AG04450 (cell line): Measurements from ENCODE around the gene CEACAM19. TPM values are rescaled to one million over a fixed set of nuclear protein-coding genes. Genes with fewer than 3 reads are reported as not detected.

Experiments
- CTCF ChIA-PET: fragments of 300-600, 350-600 bp; formaldehyde crosslinking; extraction: SDS; loops from one replicate; lab custom pipeline; 2022; ENCODE audit warnings: antibody characterized with exemption, inconsistent platforms; lab: Charles Lee
- POLR2A ChIA-PET: fragments of 350-600 bp; formaldehyde crosslinking; extraction: SDS; loops from one replicate; lab custom pipeline; 2021; ENCODE audit warnings: antibody characterized with exemption, inconsistent platforms; lab: Yijun Ruan, JAX
- DNase-seq: peaks from one replicate; pipeline ENCODE4 v3.0.0-alpha.2; 2011; ENCODE audit warnings: low read depth, low spot score
- H3K27ac ChIP-seq: one replicate; pipeline ENCODE4 v1.5.1; 2012; ENCODE audit warnings: low read depth, low read length, control low read depth
- H3K27me3 ChIP-seq: one replicate; pipeline ENCODE4 v1.6.0; 2012; ENCODE audit warnings: low read length; ENCODE audit not compliant: control insufficient read depth, insufficient read depth
- H3K4me3 ChIP-seq: 2 replicates; pipeline ENCODE4 v1.5.1; 2011; ENCODE audit warnings: mild to moderate bottlenecking, low read depth, low read length, control low read depth
- H3K9me3 ChIP-seq: 2 replicates; pipeline ENCODE4 v1.5.1; 2012; ENCODE audit warnings: low read length; ENCODE audit not compliant: control insufficient read depth, insufficient read depth
- polyA plus RNA-seq: library from polyadenylated mRNA; depleted of rRNA; stranded (reverse); fragments of >200 nt; gene quantifications from 2 replicates; pipeline ENCODE4 v1.2.3, GENCODE V29; 2011
- TF ChIP-seq, protein P1 (sequence below): IDR thresholded peaks from 2 replicates; pipeline ENCODE4 v1.5.1; 2011; ENCODE audit warnings: low read depth, low read length, control low read depth, inconsistent platforms

Gene CEACAM19
- polyA plus RNA-seq, 1 experiment = 11.3 TPM

DNA sequence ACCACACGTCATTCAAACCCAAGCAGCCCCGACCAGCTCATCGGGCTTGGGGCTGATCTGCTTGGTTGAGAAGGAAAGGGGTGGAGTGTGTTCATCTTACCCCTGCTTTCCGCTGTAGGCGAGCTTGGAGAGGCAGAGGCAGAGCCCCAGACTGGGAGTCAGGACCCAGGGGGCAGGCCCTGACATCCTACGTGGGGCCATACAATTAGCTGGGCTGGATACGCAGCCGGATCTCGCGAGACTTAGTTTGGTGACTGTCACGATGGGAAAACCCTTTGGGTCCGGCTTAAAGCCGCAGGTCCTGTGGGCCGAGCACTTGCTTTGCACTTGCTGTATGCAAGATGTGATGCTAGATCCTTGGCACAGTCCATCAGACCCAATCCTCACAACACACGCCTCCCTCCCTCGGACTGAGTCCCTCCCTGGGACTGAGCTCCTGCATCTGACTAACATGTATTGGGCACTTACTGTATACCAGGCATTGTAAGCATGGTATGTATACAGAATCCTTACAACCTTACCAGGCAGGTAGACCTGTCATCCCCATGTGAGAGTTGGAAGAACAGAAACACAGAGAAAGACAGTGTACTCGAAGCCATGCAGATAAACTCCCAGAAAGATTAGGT is 31.4 kb downstream of the CEACAM19 start:
- POLR2A ChIA-PET = no interaction called here
- CTCF ChIA-PET = interaction anchor here (0.6 kb wide), 1 partner anchor 248 kb away, joined by 3 read pairs; no protein-coding TSS in a partner anchor
- H3K9me3 ChIP-seq = peaks cover under 1% of the 10 kb centered on the region; the same call in 1 of the 2 replicates
- no peak overlapping the region for H3K4me3 ChIP-seq
- H3K27ac ChIP-seq = no peak overlapping the region
- H3K27me3 ChIP-seq = peaks cover 3% of the 10 kb centered on the region
- DNase-seq = no peak
- TF ChIP-seq, protein P1, sequence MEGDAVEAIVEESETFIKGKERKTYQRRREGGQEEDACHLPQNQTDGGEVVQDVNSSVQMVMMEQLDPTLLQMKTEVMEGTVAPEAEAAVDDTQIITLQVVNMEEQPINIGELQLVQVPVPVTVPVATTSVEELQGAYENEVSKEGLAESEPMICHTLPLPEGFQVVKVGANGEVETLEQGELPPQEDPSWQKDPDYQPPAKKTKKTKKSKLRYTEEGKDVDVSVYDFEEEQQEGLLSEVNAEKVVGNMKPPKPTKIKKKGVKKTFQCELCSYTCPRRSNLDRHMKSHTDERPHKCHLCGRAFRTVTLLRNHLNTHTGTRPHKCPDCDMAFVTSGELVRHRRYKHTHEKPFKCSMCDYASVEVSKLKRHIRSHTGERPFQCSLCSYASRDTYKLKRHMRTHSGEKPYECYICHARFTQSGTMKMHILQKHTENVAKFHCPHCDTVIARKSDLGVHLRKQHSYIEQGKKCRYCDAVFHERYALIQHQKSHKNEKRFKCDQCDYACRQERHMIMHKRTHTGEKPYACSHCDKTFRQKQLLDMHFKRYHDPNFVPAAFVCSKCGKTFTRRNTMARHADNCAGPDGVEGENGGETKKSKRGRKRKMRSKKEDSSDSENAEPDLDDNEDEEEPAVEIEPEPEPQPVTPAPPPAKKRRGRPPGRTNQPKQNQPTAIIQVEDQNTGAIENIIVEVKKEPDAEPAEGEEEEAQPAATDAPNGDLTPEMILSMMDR = no peak

DNA sequence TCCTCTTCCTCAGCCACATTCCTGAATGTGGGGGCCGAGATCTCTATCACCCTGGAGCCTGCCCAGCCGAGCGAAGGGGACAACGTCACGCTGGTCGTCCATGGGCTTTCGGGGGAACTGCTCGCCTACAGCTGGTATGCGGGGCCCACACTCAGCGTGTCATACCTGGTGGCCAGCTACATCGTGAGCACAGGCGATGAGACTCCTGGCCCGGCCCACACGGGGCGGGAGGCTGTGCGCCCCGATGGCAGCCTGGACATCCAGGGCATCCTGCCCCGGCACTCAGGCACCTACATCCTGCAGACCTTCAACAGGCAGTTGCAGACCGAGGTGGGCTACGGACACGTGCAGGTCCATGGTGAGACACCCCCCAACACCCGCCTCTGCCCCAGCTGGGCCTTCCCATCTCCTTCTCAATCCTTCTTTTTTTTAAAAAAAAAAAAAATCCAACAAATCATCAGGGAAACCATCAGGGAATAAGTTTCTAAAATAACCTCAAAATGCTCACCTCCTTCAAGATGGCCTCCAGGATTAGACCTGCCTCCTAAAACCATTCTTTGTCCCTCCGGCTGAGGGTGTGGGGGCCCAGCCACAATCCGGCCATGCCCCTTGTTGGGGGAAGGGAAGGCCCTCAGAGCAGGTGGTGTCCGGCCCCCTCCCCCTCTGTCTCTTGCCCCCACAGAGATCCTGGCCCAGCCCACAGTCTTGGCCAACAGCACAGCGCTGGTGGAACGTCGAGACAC is 32.2 kb downstream of the CEACAM19 start:
- POLR2A ChIA-PET = no interaction called here
- no peak for DNase-seq
- Histone ChIP-seq H3K4me3 (no peak overlapping the region), H3K9me3 (peaks cover 5% of the 10 kb centered on the region; the same call in 1 of the 2 replicates), H3K27ac (no peak overlapping the region), H3K27me3 (peaks cover 3% of the 10 kb centered on the region)
- CTCF ChIA-PET = no interaction called here
- TF ChIP-seq, protein P1 = no peak

DNA sequence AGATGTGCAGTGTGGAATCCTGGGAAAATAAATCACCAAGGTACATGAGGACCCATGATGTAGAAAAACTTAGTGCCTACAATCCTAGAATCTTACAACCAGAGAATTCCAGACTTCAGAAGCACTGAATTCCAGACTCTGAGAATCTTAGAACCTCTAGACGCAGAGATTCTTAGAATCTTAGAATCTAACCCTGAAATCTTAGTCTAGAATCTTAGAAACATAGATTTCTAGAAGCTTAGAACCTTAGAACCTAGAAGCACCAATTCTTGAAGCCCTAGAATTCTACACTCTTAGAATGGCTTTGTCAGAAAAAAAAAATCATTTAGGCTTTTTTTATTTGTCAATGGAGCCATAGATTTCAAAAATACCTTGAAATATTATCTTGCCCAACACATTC is 33.7 kb downstream of the CEACAM19 start:
- no peak overlapping the region for H3K4me3 ChIP-seq
- H3K27ac ChIP-seq = no peak overlapping the region
- DNase-seq = no peak
- peaks cover 5% of the 10 kb centered on the region; the same call in 1 of the 2 replicates for H3K9me3 ChIP-seq
- ChIA-PET CTCF (interaction anchor here (1.7 to 2.1 kb wide), 2 partner anchors 16 to 19 kb away, joined by 3 to 8 read pairs; no protein-coding TSS in a partner anchor), POLR2A (no interaction called here)
- TF ChIP-seq, protein P1 = no peak
- peaks cover 3% of the 10 kb centered on the region for H3K27me3 ChIP-seq

DNA sequence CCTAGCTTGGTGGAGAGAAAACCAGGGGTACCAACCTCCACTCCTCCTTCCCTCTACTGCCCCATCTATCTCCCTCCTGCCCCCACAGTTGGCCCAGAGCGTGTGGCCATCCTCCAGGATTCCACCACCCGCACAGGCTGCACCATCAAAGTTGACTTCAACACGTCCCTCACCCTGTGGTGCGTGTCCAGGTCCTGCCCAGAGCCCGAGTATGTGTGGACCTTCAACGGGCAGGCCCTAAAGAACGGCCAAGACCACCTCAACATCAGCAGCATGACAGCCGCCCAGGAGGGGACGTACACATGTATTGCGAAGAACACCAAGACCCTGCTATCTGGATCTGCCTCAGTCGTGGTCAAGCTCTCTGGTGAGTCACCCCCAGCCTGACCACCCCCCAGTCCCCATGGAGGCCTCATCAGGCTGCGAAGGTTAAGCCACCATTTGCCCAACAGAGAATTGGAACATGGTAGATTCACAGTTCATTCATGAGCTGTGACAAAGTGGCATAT is 34.3 kb downstream of the CEACAM19 start:
- H3K27me3 ChIP-seq = peaks cover 3% of the 10 kb centered on the region
- TF ChIP-seq, protein P1 = no peak
- no peak overlapping the region for H3K27ac ChIP-seq
- ChIA-PET POLR2A (no interaction called here), CTCF (interaction anchor here (1.7 to 2.1 kb wide), 2 partner anchors 16 to 19 kb away, joined by 3 to 8 read pairs; no protein-coding TSS in a partner anchor)
- H3K4me3 ChIP-seq = no peak overlapping the region
- peaks cover 5% of the 10 kb centered on the region; the same call in 1 of the 2 replicates for H3K9me3 ChIP-seq
- DNase-seq = no peak
